Activated CD8-positive, alpha-beta T cell treated with anti-CD3 and anti-CD28 coated beads, Interleukin-2, amount 10 ng/mL, durations not matched to agents 7 days and 5 days (primary cell): ENCODE results near the gene NOC3L. TPM values are rescaled to one million over a fixed set of nuclear protein-coding genes. Genes with fewer than 3 reads are reported as not detected.
"Not testable (repeated sequence)": the region's sequence is repeated elsewhere in the genome, so short reads cannot be mapped to it uniquely, and the experiment has no call there.

ENCODE experiments used
- ATAC-seq: fragments of 150-1000 bp; cut with Tn5 transposase; one replicate; pipeline ENCODE4 v1.10.0; 2021; ENCODE audit warnings: moderate library complexity
- CTCF ChIA-PET: fragments of 350-600 bp; sonication (Branson Sonifier 250); formaldehyde crosslinking; loops from one replicate; lab custom pipeline; 2021; ENCODE audit warnings: antibody characterized with exemption; lab: Charles Lee
- POLR2A ChIA-PET: fragments of 350-600 bp; sonication (Branson Sonifier 250); formaldehyde crosslinking; loops from one replicate; lab custom pipeline; 2021; ENCODE audit warnings: antibody characterized with exemption; lab: Charles Lee
- DNase-seq: peaks from one replicate; pipeline ENCODE4 v3.0.0-alpha.2; 2020
- H3K27ac Mint-ChIP-seq: one replicate; pipeline ENCODE4 v1.8.0; 2021; ENCODE audit warnings: mild to moderate bottlenecking, mixed read lengths
- H3K27me3 Mint-ChIP-seq: one replicate; pipeline ENCODE4 v1.8.0; 2021; ENCODE audit warnings: low read depth, mixed read lengths
- H3K36me3 Mint-ChIP-seq: one replicate; pipeline ENCODE4 v1.8.0; 2021; ENCODE audit warnings: low read depth, mixed read lengths
- H3K4me1 Mint-ChIP-seq: one replicate; pipeline ENCODE4 v1.8.0; 2021; ENCODE audit warnings: low read depth, mixed read lengths
- H3K4me3 Mint-ChIP-seq: one replicate; pipeline ENCODE4 v1.8.0; 2021; ENCODE audit warnings: mild to moderate bottlenecking, mixed read lengths
- H3K9me3 Mint-ChIP-seq: one replicate; pipeline ENCODE4 v1.8.0; 2022; ENCODE audit warnings: mixed read lengths; ENCODE audit not compliant: insufficient read depth
- total RNA-seq, 2 experiments: library from RNA; stranded (reverse); gene quantifications; one replicate each; pipeline ENCODE4 v1.2.3, GENCODE V29; 2021

Gene NOC3L
- total RNA-seq, 2 experiments from 2014 or later: 21.6 to 22.2 TPM

DNA sequence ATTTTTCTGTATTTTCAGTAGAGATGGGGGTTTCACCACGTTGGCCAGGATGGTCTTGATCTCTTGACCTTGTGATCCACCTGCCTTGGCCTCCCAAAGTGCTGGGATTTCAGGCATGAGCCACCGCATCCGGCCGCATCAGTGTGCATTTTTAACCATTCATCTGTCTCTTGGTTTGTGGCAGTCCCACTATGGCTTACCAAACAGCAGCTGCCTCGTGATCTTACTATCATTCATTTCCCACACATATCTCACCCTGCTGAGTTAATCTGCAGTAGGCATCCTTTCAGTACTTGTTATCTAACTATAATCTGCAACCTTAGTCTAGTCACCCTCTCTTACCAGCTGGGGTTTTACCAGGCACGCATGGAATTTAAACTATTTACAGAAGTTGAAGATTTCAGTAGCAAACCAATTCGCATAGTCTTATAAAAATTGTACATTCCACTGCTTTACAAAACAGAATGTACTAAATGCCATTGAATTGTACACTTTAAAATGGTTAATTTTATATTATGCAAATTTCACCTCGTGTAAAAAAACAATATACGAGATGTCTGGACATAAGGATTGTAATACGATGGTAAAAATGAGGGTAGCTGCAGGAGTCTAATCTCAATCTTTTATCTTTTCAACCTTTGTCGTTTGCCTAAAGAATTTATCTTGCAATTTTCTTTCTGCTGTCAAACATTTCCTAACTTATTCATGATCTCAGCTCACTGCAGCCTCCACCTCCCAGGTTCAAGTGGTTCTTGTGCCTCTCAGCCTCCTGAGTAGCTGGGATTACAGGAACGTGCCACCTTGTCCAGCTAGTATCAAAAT is 35.0 kb upstream of the NOC3L start:
- Mint-ChIP-seq H3K27ac (no peak overlapping the region), H3K36me3 (peaks cover 2% of the 10 kb centered on the region), H3K27me3 (peaks cover 17% of the 10 kb centered on the region), H3K9me3 (no peaks in the 10 kb centered on the region), H3K4me1 (no peaks in the 10 kb centered on the region), H3K4me3 (no peak overlapping the region)
- ATAC-seq (no peak), DNase-seq (no peak)
- ChIA-PET POLR2A (no interaction called here), CTCF (no interaction called here)

GRCh38 chr10:94392117-94392516 is 29.4 kb upstream of the NOC3L start:
- H3K27ac Mint-ChIP-seq, POLR2A ChIA-PET, DNase-seq, H3K27me3 Mint-ChIP-seq, ATAC-seq, H3K36me3 Mint-ChIP-seq, CTCF ChIA-PET, H3K9me3 Mint-ChIP-seq, H3K4me1 Mint-ChIP-seq, H3K4me3 Mint-ChIP-seq: not testable (repeated sequence)

GRCh38 chr10:94385733-94386132 is 23.0 kb upstream of the NOC3L start:
- not testable (repeated sequence) for H3K36me3 Mint-ChIP-seq

GRCh38 chr10:94383530-94383929 is 20.8 kb upstream of the NOC3L start:
- CTCF ChIA-PET: interaction anchor here (0.7 to 2.4 kb wide), 2 partner anchors 61 to 64 kb away, joined by 3 to 5 read pairs; no protein-coding TSS in a partner anchor
- H3K27ac Mint-ChIP-seq: no peak overlapping the region
- no peak overlapping the region for H3K4me3 Mint-ChIP-seq
- no peaks in the 10 kb centered on the region for H3K9me3 Mint-ChIP-seq
- H3K4me1 Mint-ChIP-seq: no peaks in the 10 kb centered on the region
- POLR2A ChIA-PET: no interaction called here
- DNase-seq (no peak), ATAC-seq (no peak)
- H3K36me3 Mint-ChIP-seq: no peaks in the 10 kb centered on the region
- peaks cover 4% of the 10 kb centered on the region for H3K27me3 Mint-ChIP-seq

More at GRCh38 chr10:94385733-94386132, 23.0 kb upstream of the NOC3L start:
- ATAC-seq, DNase-seq, CTCF ChIA-PET, H3K27ac Mint-ChIP-seq, H3K4me1 Mint-ChIP-seq, H3K27me3 Mint-ChIP-seq, H3K9me3 Mint-ChIP-seq, H3K4me3 Mint-ChIP-seq, POLR2A ChIA-PET: not testable (repeated sequence)

DNA sequence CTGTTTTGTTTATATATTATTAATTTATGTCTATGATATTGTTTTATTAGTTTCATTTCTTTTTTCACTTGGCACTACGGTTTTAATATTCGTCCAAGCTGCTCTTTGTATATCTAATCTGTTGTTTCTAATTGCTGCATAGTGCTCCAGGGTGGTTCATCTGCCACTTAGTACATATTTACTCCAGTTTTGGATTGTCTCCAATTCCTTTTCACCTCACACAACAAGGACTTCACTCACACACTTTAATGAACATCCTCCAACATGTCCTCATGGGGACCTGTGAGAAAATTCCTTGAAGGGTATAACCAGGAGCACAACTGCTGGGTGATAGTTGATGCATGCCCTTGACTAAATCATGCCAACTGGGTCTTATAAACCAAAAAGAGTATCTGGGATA is 14.1 kb upstream of the NOC3L start:
- ChIA-PET CTCF (no interaction called here), POLR2A (no interaction called here)
- ATAC-seq (no peak), DNase-seq (no peak)
- no peaks in the 10 kb centered on the region for H3K4me1 Mint-ChIP-seq
- no peak overlapping the region for H3K4me3 Mint-ChIP-seq
- no peak overlapping the region for H3K27ac Mint-ChIP-seq
- no peaks in the 10 kb centered on the region for H3K9me3 Mint-ChIP-seq
- H3K27me3 Mint-ChIP-seq: peaks cover 16% of the 10 kb centered on the region
- no peaks in the 10 kb centered on the region for H3K36me3 Mint-ChIP-seq

DNA sequence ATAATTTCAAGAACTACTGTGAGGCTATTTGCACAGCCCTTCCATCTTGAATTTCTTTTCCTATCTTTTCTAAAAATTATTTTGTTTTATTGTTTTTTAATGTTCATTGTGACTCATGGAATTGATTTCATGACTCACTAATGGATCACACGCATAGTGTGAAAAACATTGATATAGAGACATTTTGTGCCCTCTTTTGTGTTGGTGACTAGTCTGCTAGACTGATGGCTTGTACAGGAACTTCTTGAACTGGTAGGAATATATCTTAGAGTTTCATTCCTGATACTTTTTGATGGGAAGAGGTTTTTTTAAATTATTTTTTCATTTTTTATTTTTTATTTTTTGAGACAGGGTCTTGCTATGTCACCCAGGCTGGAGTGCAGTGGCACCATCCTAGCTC is 12.6 kb upstream of the NOC3L start:
- DNase-seq (no peak), ATAC-seq (no peak)
- ChIA-PET CTCF (no interaction called here), POLR2A (no interaction called here)
- peaks cover 19% of the 10 kb centered on the region for H3K27me3 Mint-ChIP-seq
- H3K9me3 Mint-ChIP-seq: no peaks in the 10 kb centered on the region
- no peaks in the 10 kb centered on the region for H3K4me1 Mint-ChIP-seq
- H3K27ac Mint-ChIP-seq: no peak overlapping the region
- H3K36me3 Mint-ChIP-seq: no peaks in the 10 kb centered on the region
- no peak overlapping the region for H3K4me3 Mint-ChIP-seq

GRCh38 chr10:94370501-94370900 is 7.8 kb upstream of the NOC3L start:
- Mint-ChIP-seq H3K4me1 (no peaks in the 10 kb centered on the region), H3K9me3 (no peaks in the 10 kb centered on the region), H3K4me3 (no peak overlapping the region), H3K27me3 (peaks cover 19% of the 10 kb centered on the region), H3K36me3 (no peaks in the 10 kb centered on the region), H3K27ac (no peak overlapping the region)
- ChIA-PET POLR2A (no interaction called here), CTCF (interaction anchor here (1.0 kb wide), 1 partner anchor 8 kb away, joined by 3 read pairs; the partner anchor contains the start of gene NOC3L)
- DNase-seq (no peak), ATAC-seq (no peak)

DNA sequence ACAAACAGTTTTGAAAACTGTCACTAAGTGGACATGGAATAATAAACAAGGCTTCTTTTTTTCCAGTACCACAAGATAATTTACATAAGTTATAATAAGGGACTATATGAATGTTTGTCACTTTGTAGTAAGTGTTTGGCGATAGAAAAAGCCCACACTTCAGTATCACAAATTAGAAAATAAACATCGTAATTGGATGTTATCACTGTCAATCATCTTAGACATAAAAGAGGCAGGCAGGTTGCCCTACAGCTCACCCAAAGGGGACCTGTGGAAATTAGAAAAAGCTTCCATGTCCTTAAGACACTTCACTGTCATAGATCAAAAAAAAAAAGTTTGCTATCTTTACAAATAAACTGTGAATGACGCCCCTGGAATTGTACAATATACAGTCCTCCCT is 3.6 kb upstream of the NOC3L start:
- Mint-ChIP-seq H3K9me3 (no peaks in the 10 kb centered on the region), H3K36me3 (peaks cover 3% of the 10 kb centered on the region), H3K27ac (no peak overlapping the region), H3K27me3 (peaks cover 19% of the 10 kb centered on the region), H3K4me3 (no peak overlapping the region), H3K4me1 (peaks cover 10% of the 10 kb centered on the region)
- ATAC-seq (no peak), DNase-seq (no peak)
- ChIA-PET POLR2A (interaction anchor here (0.7 kb wide), 1 partner anchor 36 kb away, joined by 3 read pairs; no protein-coding TSS in a partner anchor), CTCF (interaction anchor here (0.6 to 1.2 kb wide), 2 partner anchors 46 to 414 kb away, joined by 3 to 4 read pairs; no protein-coding TSS in a partner anchor)

DNA sequence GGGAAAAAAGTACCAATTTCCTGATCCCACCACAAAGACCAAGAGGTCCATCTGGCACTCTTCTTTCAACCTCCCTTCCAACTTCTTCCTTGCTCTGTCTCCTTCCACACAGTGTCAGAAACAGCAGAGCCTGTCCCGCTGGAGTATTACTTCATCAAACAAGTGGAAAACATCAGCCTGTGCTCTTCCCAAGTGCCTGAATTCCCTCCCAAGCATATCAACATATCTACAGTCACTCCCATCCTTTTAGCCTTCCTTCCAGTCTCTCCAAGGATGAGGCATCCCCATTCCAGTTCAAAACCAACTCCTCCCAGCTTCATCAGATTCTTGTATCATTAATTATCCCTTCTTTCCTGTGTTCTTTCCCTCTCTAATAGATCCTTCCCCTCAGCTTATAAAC is 1.7 kb upstream of the NOC3L start:
- ChIA-PET POLR2A (no interaction called here), CTCF (no interaction called here)
- ATAC-seq: no peak
- peaks cover 14% of the 10 kb centered on the region for H3K36me3 Mint-ChIP-seq
- DNase-seq: no peak
- peaks cover 16% of the 10 kb centered on the region for H3K27me3 Mint-ChIP-seq
- no peaks in the 10 kb centered on the region for H3K9me3 Mint-ChIP-seq
- H3K4me3 Mint-ChIP-seq: no peak overlapping the region
- H3K4me1 Mint-ChIP-seq: peaks cover 21% of the 10 kb centered on the region
- no peak overlapping the region for H3K27ac Mint-ChIP-seq

GRCh38 chr10:94363251-94363565 is 469 bp upstream of the NOC3L start:
- Mint-ChIP-seq H3K4me3 (peak overlapping the region; percentile 86), H3K27me3 (peaks cover 14% of the 10 kb centered on the region), H3K36me3 (peaks cover 21% of the 10 kb centered on the region), H3K4me1 (peaks cover 26% of the 10 kb centered on the region), H3K27ac (peak overlapping the region; percentile 89), H3K9me3 (no peaks in the 10 kb centered on the region)
- ATAC-seq (no peak), DNase-seq (no peak)
- POLR2A ChIA-PET: interaction anchor here (2.0 kb wide), 1 partner anchor 182 kb away, joined by 8 read pairs; the partner anchor contains the start of gene HELLS
- CTCF ChIA-PET: interaction anchor here (0.7 to 1.8 kb wide), 3 partner anchors 12 to 454 kb away, joined by 3 to 6 read pairs (median 3); no protein-coding TSS in a partner anchor

DNA sequence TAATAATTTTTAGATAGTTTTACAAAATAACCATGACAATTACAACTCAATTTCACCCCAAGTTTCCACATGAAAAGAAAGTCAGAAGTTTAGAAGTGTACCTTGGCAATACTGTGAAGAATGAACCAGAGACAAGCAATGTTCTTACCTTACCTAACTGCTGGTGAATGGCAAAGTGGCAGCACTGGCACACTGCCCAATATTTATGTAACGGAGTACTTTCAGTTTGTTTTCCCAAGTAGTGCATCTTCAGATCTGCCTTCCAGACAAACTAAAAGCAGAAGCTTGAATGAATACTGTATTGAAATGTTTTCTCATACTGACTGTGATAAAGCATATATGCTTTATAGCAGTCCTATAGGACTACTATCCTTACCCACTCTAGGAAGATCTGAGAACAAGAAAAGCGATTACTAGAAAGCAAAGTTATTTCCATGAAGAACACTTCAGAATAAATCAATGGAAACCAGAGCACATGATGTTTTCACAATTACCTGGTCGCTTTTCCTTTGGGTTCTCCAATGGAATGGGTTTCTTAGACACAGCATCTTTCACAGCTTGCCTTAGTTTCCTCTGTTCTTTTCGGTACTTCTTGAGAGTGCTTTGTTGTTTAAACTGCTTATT is 1.5 kb downstream of the NOC3L start:
- Mint-ChIP-seq H3K27ac (no peak overlapping the region), H3K4me3 (peak overlapping the region; percentile 86), H3K36me3 (peaks cover 36% of the 10 kb centered on the region), H3K27me3 (peaks cover 14% of the 10 kb centered on the region), H3K4me1 (peaks cover 30% of the 10 kb centered on the region), H3K9me3 (no peaks in the 10 kb centered on the region)
- CTCF ChIA-PET: interaction anchor here (1.0 to 1.9 kb wide), 4 partner anchors 10 to 83 kb away, joined by 4 to 7 read pairs (median 6); no protein-coding TSS in a partner anchor
- no peak for ATAC-seq
- POLR2A ChIA-PET: interaction anchor here (0.6 to 2.0 kb wide), 4 partner anchors 7 to 865 kb away, joined by 3 to 8 read pairs (median 4); partner anchors contain the start of gene HELLS
- DNase-seq: no peak

DNA sequence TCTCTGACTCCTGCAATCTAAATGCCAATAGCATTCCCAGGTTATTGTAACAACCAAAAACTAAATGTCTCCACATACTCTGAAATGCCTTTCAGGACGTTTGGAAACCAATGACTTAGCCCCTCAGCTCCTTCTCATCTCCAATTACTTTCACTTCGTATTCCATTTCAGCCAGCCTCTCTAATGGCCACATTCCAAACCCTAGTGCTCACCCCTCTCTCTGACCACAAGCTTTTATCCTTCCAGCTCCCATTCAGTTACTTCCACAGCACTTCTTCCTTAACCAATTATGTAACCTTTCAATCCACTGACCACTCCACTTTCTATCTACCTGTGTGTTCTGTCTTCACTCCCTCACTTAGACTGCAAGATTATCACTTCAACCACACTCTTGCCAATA is 4.3 kb downstream of the NOC3L start:
- Mint-ChIP-seq H3K36me3 (peaks cover 43% of the 10 kb centered on the region), H3K27me3 (no peaks in the 10 kb centered on the region), H3K27ac (no peak overlapping the region), H3K9me3 (no peaks in the 10 kb centered on the region), H3K4me1 (peaks cover 30% of the 10 kb centered on the region), H3K4me3 (no peak overlapping the region)
- DNase-seq (no peak), ATAC-seq (no peak)
- ChIA-PET POLR2A (no interaction called here), CTCF (no interaction called here)
